ENCODE measurements around the gene FATE1. TPM values are rescaled to one million over a fixed set of nuclear protein-coding genes. Genes with fewer than 3 reads are reported as not detected.

FATE1 gene
- total RNA-seq, 1 experiment from 2014 or later = not detected

GRCh38 chrX:151746502-151746901, 30.7 kb downstream of the FATE1 start:
- DNase-seq (ENCODE audit: low read depth, low spot score) = no peak
- Histone ChIP-seq H3K9me3 (ENCODE audit: control insufficient read depth, insufficient read depth, low read depth, low read length) (no peaks in the 10 kb centered on the region), H3K4me1 (ENCODE audit: control insufficient read depth, insufficient read depth, low read length) (no peaks in the 10 kb centered on the region), H3K36me3 (ENCODE audit: control insufficient read depth, insufficient read depth, low read length) (no peaks in the 10 kb centered on the region), H3K27ac (ENCODE audit: low read length) (no peak overlapping the region), H3K27me3 (ENCODE audit: control insufficient read depth, insufficient read depth, low read length) (peaks cover 3% of the 10 kb centered on the region; the same call in 1 of the 2 replicates), H3K4me3 (ENCODE audit: low read depth in 2 of 2, low read length in 2 of 2) (no peak overlapping the region)
- in situ Hi-C loops (cut with HindIII; ENCODE audit: low pct_unique_long_range_greater_than_20kb, low sequenced_read_pairs) (no loop called here), intact Hi-C loops (cut with micrococcal nuclease; ENCODE audit: unreplicated experiment) (no loop called here)
- ChIA-PET POLR2A (no interaction called here), CTCF (no interaction called here)
- ATAC-seq = no peak
- no peak for TF ChIP-seq SIN3A (IDR thresholded peaks at IDR 0.05; ENCODE audit: borderline replicate concordance, insufficient read depth, low read depth, low read length)
- TF ChIP-seq TCF7L2 (IDR thresholded peaks at IDR 0.05; ENCODE audit: low read depth, low read length) = no peak
- no peak for TF ChIP-seq CTCF (IDR thresholded peaks at IDR 0.05)
- no peak for TF ChIP-seq POLR2AphosphoS5 (IDR thresholded peaks at IDR 0.05; ENCODE audit: low read depth, low read length)
- TF ChIP-seq REST (IDR thresholded peaks at IDR 0.05; ENCODE audit: insufficient read depth in 1 of 2, low read depth in 2 of 2, low read length in 1 of 2) = no peak
- BruUV-seq (replicated peaks) = no TSS peak

- H3K4me3 ChIP-seq (ENCODE audit: low read depth in 2 of 2, low read length in 2 of 2) = no peak overlapping the region
- H3K4me1 ChIP-seq (ENCODE audit: control insufficient read depth, insufficient read depth, low read length) = no peaks in the 10 kb centered on the region
- CTCF ChIA-PET = interaction anchor here (0.6 kb wide), 1 partner anchor 628 kb away, joined by 3 read pairs; no protein-coding TSS in a partner anchor
- no peak overlapping the region for H3K27ac ChIP-seq (ENCODE audit: low read length)
- no peak for TF ChIP-seq REST (IDR thresholded peaks at IDR 0.05; ENCODE audit: insufficient read depth in 1 of 2, low read depth in 2 of 2, low read length in 1 of 2)
- no peak for TF ChIP-seq POLR2AphosphoS5 (IDR thresholded peaks at IDR 0.05; ENCODE audit: low read depth, low read length)
- no peak for TF ChIP-seq SIN3A (IDR thresholded peaks at IDR 0.05; ENCODE audit: borderline replicate concordance, insufficient read depth, low read depth, low read length)
- TF ChIP-seq CTCF (IDR thresholded peaks at IDR 0.05) = no peak
- no peak for TF ChIP-seq TCF7L2 (IDR thresholded peaks at IDR 0.05; ENCODE audit: low read depth, low read length)
- POLR2A ChIA-PET = no interaction called here
- no TSS peak for BruUV-seq (replicated peaks)
- no peaks in the 10 kb centered on the region for H3K36me3 ChIP-seq (ENCODE audit: control insufficient read depth, insufficient read depth, low read length)
- H3K27me3 ChIP-seq (ENCODE audit: control insufficient read depth, insufficient read depth, low read length) = peaks cover 3% of the 10 kb centered on the region; the same call in 1 of the 2 replicates
- intact Hi-C loops (cut with micrococcal nuclease; ENCODE audit: unreplicated experiment) = loop anchor here (5.0 to 10.0 kb wide), 2 partner anchors 374 to 887 kb away; partner anchors contain the start of gene GABRQ
- in situ Hi-C loops (cut with HindIII; ENCODE audit: low pct_unique_long_range_greater_than_20kb, low sequenced_read_pairs) = no loop called here
- DNase-seq (ENCODE audit: low read depth, low spot score) (no peak), ATAC-seq (no peak)
- no peaks in the 10 kb centered on the region for H3K9me3 ChIP-seq (ENCODE audit: control insufficient read depth, insufficient read depth, low read depth, low read length)
Measured at GRCh38 chrX:151750511-151750910, 34.7 kb downstream of the FATE1 start.
